ENCODE data around the gene GDF15.
A peak's percentile ranks its signal among the peaks of the same experiment; 100 is the strongest.

Gene GDF15

GRCh38 chr19:18415178-18415867 lies 29.4 kb downstream of the GDF15 start:
- ChIA-PET POLR2A (interaction anchor here (1.5 to 4.2 kb wide), 4 partner anchors 11 to 135 kb away, joined by 4 to 75 read pairs (median 12); partner anchors contain the start of gene JUND), CTCF (interaction anchor here (1.1 to 6.7 kb wide), 10 partner anchors 25 to 137 kb away, joined by 3 to 117 read pairs (median 8); partner anchors contain the start of gene GDF15)
- no peaks in the 10 kb centered on the region for H3K9me3 ChIP-seq (ENCODE audit: control insufficient read depth, insufficient read depth, low read depth, low read length)
- TF ChIP-seq ZNF777 (tag by site-specific recombination; IDR thresholded peaks at IDR 0.05; ENCODE audit: borderline replicate concordance), result no peak
- TF ChIP-seq ZNF174 (tag by site-specific recombination; IDR thresholded peaks at IDR 0.05), result no peak
- TF ChIP-seq ZNF555 (tag by site-specific recombination; conservative IDR thresholded peaks at IDR 0.05), result no peak
- no peak for TF ChIP-seq HIC1 (tag by site-specific recombination; IDR thresholded peaks at IDR 0.05)
- TF ChIP-seq MZF1 (tag by site-specific recombination; IDR thresholded peaks at IDR 0.05; ENCODE audit: borderline replicate concordance), result no peak
- TF ChIP-seq ZNF561 (tag by site-specific recombination; IDR thresholded peaks at IDR 0.05; ENCODE audit: borderline replicate concordance), result 0 out of 2 replicates have a peak, but pooled peaks have one; percentile 30
- no peak for TF ChIP-seq ZNF335 (tag by site-specific recombination; conservative IDR thresholded peaks at IDR 0.05)
- no peak for TF ChIP-seq ZNF747 (tag by site-specific recombination; IDR thresholded peaks at IDR 0.05)
- TF ChIP-seq TSHZ1 (tag by site-specific recombination; IDR thresholded peaks at IDR 0.05; ENCODE audit: borderline replicate concordance), result no peak
- no peak for TF ChIP-seq SALL2 (tag by site-specific recombination; IDR thresholded peaks at IDR 0.05; ENCODE audit: borderline replicate concordance)
- peak; percentile 76 for TF ChIP-seq SP3 (tag by site-specific recombination; IDR thresholded peaks at IDR 0.05)
- no peak for TF ChIP-seq ZNF624 (tag by site-specific recombination; IDR thresholded peaks at IDR 0.05)
- TF ChIP-seq ZNF792 (tag by site-specific recombination; IDR thresholded peaks at IDR 0.05), result no peak
- peak; percentile 18; the same call in 1 of the 2 replicates for TF ChIP-seq KLF1 (tag by site-specific recombination; IDR thresholded peaks at IDR 0.05)
- TF ChIP-seq ZNF248 (tag by site-specific recombination; IDR thresholded peaks at IDR 0.05), result no peak
- TF ChIP-seq ZNF24 (tag by site-specific recombination; IDR thresholded peaks at IDR 0.05), result no peak
- no peak for TF ChIP-seq ZNF350 (tag by site-specific recombination; IDR thresholded peaks at IDR 0.05)
- TF ChIP-seq ZSCAN5A (tag by site-specific recombination; IDR thresholded peaks at IDR 0.05), result no peak
- TF ChIP-seq ZNF37A (tag by site-specific recombination; IDR thresholded peaks at IDR 0.05), result no peak
- TF ChIP-seq ZBTB21 (tag by site-specific recombination; IDR thresholded peaks at IDR 0.05), result no peak
- no peak for TF ChIP-seq ZNF302 (tag by site-specific recombination; IDR thresholded peaks at IDR 0.05; ENCODE audit: low read depth)
- TF ChIP-seq ZNF830 (tag by site-specific recombination; IDR thresholded peaks at IDR 0.05; ENCODE audit: low read depth), result no peak
- no peak for TF ChIP-seq ZNF580 (tag by site-specific recombination; IDR thresholded peaks at IDR 0.05)
- no peak for TF ChIP-seq YY1 (tag by site-specific recombination; IDR thresholded peaks at IDR 0.05)
- TF ChIP-seq ZNF341 (tag by site-specific recombination; IDR thresholded peaks at IDR 0.05; ENCODE audit: low read depth), result no peak
- TF ChIP-seq ZNF112 (tag by site-specific recombination; IDR thresholded peaks at IDR 0.05), result no peak
- peak; percentile 96 for TF ChIP-seq ZNF513 (tag by site-specific recombination; IDR thresholded peaks at IDR 0.05)
- TF ChIP-seq ZBTB44 (tag by site-specific recombination; IDR thresholded peaks at IDR 0.05), result no peak

More at GRCh38 chr19:18415178-18415867, 29.4 kb downstream of the GDF15 start:
- H3K4me3 ChIP-seq (ENCODE audit: low read depth, low read length), result no peak overlapping the region
- H3K36me3 ChIP-seq (ENCODE audit: control insufficient read depth in 2 of 2, insufficient read depth in 1 of 2, low read length in 2 of 2), result no peaks in the 10 kb centered on the region
- H3K4me1 ChIP-seq (ENCODE audit: control insufficient read depth, insufficient read depth, low read length), result peaks cover 9% of the 10 kb centered on the region; the same call in 1 of the 2 replicates
- H3K27ac ChIP-seq (ENCODE audit: extremely low read depth, low read depth, low read length), result no peak overlapping the region
